WI38 (cell line): ENCODE data around the gene CYP1A1.
"Not testable (repeated sequence)": the region's sequence is repeated elsewhere in the genome, so short reads cannot be mapped to it uniquely, and the experiment has no call there.

Experiments
- H3K4me3 ChIP-seq: 2 replicates; pipeline ENCODE4 v1.5.1; 2011; ENCODE audit warnings: low read depth, mild to moderate bottlenecking, control low read depth, low read length
- CTCF ChIP-seq: IDR thresholded peaks from 2 replicates; pipeline ENCODE4 v1.5.1; 2012; ENCODE audit warnings: low read depth, mild to moderate bottlenecking, control low read depth, low read length

The CYP1A1 gene

DNA sequence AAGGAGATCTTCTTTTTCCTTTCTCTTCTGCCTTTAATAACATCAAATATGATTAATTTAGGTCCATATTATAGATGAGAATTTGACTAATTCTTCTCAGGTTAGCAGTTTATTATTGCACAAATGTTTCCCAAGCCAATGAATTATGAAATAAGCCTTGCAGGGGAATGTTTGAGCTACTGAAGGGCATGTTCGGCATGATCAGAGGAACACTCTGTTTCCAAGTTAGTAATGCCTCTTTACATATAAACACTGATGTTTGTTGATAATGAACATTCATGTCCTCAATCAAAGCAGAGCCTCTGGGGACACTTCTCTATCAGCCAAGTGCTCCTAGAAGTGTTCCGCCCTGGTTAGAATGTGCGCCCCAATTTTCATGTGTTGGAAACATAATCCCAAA is 10.0 kb upstream of the CYP1A1 start:
- no peak for TF ChIP-seq CTCF
- H3K4me3 ChIP-seq = no peak overlapping the region

- no peak for TF ChIP-seq CTCF
- no peak overlapping the region for H3K4me3 ChIP-seq
These were observed 7.9 kb upstream of the CYP1A1 start for GRCh38 chr15:74733269-74733668.

DNA sequence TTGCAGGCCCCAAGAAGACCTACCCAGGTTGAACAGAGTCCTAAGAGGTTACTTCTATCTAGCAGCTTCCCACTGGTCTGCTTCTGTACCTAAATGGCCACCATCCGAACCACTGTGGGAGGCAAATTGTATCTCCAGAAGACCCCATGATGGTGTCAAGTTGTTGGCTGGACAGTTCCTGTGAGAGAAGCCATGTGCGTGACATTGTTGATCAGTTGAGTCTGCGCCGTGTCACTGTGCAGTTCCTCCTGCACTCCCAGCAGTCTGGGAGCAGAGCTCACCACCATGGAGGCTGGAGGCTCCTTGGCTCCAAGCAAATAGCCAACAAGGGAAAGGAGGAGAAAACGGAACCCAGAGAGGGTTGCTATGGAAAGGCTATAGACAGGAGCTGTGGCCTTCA is 7.5 kb upstream of the CYP1A1 start:
- no peak overlapping the region for H3K4me3 ChIP-seq
- no peak for TF ChIP-seq CTCF

GRCh38 chr15:74730619-74731316 is 5.4 kb upstream of the CYP1A1 start:
- TF ChIP-seq CTCF = no peak
- H3K4me3 ChIP-seq = no peak overlapping the region

- not testable (repeated sequence) for H3K4me3 ChIP-seq
These were observed 4.0 kb upstream of the CYP1A1 start for GRCh38 chr15:74729372-74729771.

- H3K4me3 ChIP-seq = not testable (repeated sequence)
These were observed 3.4 kb upstream of the CYP1A1 start for GRCh38 chr15:74728699-74729098.

GRCh38 chr15:74727727-74728126 is 2.4 kb upstream of the CYP1A1 start:
- no peak overlapping the region for H3K4me3 ChIP-seq
- no peak for TF ChIP-seq CTCF

DNA sequence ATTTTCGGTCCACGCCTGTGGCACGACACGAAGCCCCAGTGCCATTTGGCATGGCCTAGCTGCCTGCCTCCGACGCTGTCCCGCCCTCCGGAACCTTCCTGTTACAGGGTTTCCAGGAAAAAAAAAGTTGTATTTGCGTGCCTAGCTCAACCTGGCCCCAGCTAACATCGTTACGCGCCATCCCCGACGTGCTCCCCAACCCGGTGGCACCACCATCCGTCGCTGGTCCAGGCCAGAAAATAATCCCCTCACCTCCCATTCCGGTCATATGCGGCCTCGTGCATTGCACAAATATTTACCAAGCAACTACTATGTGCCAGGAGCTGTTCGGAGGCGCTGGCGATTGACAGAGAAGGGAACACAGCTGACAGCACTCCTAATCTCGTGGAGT is 1.4 kb upstream of the CYP1A1 start:
- H3K4me3 ChIP-seq = peak overlapping the region; percentile 52
- no peak for TF ChIP-seq CTCF
